Limb (tissue), 2 donors: ENCODE data around the gene RNF17.
A peak's percentile ranks its signal among the peaks of the same experiment; 100 is the strongest.
"Not testable (repeated sequence)": the region's sequence is repeated elsewhere in the genome, so short reads cannot be mapped to it uniquely, and the experiment has no call there.

ENCODE experiments used
- DNase-seq, 2 donors: peaks; one replicate each; pipeline ENCODE4 v3.0.0-alpha.2; 2016; ENCODE audit errors: extremely low spot score in 2 of 2

RNF17 gene

DNA sequence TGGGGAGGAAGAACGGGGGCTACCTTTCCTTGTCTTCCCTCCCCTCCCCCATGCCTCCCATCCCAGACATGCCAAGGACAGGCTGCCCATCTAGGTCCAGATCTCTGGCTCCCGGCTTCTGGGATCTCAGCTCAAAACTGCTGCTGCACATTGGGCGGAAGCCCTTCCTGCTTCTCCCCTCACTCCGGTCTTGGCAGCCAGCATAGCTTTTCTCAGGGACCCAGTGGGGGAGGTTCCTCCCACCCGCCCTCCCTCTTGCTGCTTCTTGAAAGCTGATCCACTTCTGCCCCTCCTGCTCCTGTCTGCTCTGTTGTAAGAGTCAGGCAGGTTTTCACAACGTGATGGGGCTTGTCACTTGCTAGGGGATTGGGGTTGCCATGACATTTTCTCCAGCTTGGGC is 21.7 kb upstream of the RNF17 start:
- DNase-seq = peak in 1 of 2 donors; percentile 62

GRCh38 chr13:24742977-24743376 is 21.0 kb upstream of the RNF17 start:
- no peak for DNase-seq

DNA sequence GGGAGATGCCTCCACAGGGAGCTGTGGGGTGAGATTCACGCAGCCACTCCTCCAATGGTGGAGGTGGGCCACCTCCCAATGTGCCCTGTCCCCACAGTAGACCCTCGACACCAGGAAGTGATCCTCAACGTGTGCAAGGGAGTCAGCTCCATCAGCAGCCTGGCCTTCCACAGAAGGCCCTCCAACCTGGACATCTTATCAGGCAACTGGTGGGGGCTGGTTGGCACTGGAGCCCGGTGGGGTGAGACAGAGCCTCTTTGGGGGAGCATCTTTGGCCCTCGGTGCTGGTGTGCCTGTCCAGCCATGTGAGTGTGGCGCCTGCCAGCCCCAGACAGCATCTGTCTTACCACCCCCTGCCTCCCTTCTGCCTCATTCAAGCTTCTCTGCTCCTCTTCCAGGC is 19.7 kb upstream of the RNF17 start:
- no peak for DNase-seq

GRCh38 chr13:24745516-24745860 is 18.5 kb upstream of the RNF17 start:
- DNase-seq = no peak

DNA sequence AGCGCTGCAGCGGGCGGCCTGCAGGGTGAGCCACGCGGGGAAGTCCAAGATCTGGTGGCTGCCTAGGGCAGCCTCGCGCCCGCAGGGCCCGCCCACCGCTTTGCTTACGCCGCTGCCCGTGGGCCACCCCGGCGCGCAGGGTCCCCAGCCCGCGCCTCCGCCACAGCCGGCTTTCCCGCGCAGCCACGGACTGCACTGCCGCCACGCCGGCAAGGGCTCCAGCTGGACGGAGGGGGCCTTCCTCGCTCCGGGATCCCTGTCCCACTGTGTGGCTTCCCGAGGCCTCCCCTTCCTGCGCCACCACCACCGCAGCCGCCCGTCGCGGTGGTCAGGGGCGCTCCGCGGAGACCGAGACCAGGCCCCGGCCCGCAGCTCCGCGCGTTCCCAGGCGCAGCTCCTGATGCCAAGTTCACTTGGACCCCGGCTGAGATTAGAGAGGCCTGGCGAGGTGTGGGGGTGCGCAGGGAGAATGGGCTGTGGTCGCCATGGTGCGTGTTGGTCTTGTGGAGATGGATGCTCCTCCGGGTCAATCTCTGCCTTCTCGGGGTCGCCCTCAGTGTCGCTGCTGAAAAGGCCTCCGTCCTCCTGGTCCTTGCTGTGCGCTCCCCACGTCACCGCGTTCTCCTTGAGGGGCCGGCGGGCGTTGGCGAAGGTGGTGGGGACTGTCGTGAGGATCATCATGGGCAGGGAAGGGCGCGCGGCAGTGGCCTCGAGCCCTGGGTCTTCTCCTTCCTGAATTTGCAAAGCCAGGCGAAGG is 17.9 kb upstream of the RNF17 start:
- peak in 1 of 2 donors; percentile 50 for DNase-seq

GRCh38 chr13:24746618-24747247 is 17.2 kb upstream of the RNF17 start:
- peak in 1 of 2 donors; percentile 57 for DNase-seq

DNA sequence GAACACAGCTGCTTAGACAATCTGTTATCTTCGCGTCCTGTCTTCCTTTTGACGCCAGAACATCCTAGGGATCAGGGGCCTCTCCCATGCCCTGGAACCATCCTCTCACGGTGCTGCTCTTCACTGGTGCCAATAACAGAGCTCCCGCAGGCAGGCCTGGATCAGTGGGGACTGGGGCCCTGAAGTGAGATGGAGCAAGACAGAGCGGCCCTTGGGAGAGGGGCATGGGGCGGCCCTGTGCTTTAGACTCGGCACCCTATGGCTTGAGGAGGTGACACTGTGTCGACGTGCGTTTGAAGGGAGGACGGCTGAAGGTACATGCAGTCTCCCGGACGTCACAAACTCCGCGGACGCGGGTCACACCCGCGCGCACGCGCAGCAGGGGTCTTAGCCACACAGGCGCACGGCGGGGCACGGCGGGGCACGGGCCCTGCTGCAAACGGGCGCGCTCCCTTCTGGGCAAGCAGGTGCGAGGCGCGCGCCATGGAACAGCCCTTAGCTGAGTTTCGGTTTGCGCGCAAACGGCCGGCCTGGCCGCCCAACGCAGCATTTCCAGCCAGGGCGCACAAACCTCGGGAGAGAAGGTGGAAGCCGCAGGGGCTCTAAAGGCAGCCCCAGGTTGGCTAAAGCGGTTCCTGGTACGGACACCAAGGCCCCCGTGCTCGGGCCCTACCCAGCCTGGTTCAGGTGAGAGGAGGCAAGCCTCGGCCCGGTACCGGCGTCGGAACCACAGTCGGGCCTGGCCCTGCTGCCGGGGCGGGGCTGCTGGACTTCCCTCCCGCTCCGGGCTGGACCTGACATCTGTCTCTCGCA is 16.5 kb upstream of the RNF17 start:
- peak in 1 of 2 donors; percentile 61 for DNase-seq

DNA sequence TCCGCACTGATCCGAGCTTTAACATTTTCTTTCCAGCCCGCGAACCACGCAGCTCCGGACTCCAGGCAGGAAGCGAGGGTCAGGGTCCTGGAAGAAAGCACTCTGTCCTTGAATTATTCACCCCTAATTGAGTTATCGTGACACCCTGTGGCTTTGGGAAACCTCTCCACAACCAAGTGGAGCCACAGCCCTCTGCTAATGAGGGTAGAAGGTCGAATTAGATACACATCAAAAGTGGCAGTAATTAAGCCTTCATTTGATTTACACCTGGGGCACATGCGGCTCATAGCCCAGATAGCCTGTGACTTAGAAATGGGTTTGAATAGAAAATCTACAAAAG is 15.9 kb upstream of the RNF17 start:
- no peak for DNase-seq

DNA sequence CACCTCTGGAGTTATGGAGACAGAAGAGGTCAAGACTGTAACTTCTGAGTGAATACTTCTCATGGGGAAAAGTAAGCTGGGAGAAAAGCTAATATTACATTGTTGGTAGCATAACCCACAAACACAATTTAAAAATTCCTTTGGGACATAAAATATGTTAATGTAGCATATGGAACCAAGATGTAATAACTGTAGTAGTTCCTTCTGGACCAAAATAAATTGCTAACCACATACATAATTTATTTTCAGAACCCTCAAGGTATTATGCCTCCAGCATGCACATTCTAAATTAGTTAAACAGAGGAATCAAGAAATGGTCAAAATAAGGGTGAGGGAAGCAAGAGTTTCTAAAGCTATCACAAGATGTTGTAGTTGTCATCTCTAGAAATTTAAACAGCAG is 4.8 kb upstream of the RNF17 start:
- DNase-seq = no peak

GRCh38 chr13:24764276-24764630 is 284 bp downstream of the RNF17 start:
- DNase-seq = no peak

DNA sequence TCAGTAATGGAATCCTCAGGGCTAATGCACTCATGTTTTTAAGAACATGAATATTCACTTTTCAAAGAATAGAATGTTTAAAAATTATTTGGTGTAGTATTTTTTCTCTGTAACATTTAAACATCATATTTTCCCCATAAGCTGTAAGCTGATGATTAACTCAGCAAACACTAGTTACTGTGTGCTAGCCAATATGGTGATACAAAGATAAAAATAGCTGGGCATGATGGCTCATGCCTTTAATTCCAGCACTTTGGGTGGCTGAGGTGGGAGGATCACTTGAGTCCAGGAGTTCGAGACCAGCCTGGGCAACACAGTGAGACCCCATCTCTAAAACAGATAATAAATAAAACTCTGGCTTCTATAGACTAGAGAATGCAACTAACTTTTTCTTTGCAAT is 13.2 kb downstream of the RNF17 start:
- no peak for DNase-seq

DNA sequence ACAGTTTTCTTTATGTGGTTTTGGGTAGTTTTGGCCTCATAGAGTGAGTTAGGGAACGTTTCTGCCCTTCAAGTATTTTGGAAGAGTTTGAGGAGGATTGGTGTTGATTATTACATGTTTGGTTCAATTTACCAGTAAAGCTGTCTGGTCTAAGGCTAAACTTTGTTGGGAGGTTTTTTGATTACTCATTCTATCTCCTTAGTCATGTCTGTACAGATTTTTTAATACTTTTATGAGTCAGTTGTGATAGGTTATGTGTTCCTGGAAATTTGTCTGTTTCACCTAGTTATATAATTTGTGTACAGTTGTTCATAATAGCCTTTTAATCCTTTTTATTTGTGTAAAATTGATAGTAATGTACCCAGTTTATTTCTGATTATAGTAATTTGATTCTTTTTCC is 20.4 kb downstream of the RNF17 start:
- no peak for DNase-seq

DNA sequence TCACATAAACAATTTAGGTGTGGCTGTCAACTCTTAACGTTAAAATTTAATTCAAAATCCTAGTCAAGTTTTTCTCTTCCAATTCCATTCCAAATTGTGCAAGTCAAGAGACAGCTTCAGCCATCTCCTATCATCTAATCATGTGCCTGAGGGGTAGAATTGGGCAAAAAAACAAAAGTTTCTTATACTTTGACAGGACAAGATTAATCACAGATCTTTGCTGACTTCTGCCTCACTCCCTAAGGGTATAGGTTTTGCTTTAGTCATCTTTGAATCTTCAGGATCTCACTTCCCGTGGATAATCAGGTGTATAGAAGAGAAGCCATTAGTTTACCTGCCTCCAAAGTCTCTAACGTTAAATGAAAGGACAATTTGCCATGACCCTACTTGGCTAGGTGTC is 24.6 kb downstream of the RNF17 start:
- no peak for DNase-seq

- DNase-seq = no peak
These were observed 38.1 kb downstream of the RNF17 start for GRCh38 chr13:24802074-24802473.

DNA sequence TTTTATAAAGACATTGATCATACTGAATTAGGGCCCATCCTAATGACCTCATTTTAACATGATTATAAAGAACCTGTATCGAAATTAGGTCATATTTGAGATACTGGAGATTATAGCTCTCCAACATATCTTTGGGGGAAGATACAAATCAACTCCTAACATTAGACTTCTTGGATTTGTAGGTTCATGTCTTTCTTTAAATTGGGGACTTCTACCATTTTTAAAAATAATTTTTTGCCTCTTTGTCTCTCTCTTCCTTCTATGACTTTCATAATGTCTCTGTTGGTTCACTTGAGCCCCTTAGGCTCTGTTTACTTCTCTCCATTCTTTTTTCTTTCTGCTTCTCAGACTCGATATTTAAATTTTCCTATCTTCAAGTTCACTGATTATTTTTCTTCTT is 57.2 kb downstream of the RNF17 start:
- DNase-seq = no peak

DNA sequence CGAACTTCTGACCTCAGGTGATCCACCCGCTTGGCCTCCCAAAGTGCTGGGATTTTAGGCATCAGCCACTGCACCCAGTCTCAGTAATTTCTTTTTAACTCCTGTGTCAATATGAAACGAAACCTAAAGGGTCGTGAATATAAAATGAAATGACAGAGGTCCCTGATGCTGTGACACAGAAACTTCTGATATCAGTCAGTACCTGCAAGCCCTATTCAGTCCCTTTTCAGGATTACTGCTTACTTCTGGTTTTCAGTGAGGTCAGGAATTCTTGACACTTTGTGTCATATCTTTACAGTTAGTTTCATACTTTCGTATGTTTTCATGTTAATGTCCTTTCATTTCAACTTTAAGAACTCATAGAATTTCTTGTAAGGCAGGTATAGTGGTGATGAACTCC is 58.7 kb downstream of the RNF17 start:
- DNase-seq = no peak

- not testable (repeated sequence) for DNase-seq
These were observed 59.2 kb downstream of the RNF17 start for GRCh38 chr13:24823122-24823710.

- DNase-seq = no peak
These were observed 63.8 kb downstream of the RNF17 start for GRCh38 chr13:24827799-24828198.

DNA sequence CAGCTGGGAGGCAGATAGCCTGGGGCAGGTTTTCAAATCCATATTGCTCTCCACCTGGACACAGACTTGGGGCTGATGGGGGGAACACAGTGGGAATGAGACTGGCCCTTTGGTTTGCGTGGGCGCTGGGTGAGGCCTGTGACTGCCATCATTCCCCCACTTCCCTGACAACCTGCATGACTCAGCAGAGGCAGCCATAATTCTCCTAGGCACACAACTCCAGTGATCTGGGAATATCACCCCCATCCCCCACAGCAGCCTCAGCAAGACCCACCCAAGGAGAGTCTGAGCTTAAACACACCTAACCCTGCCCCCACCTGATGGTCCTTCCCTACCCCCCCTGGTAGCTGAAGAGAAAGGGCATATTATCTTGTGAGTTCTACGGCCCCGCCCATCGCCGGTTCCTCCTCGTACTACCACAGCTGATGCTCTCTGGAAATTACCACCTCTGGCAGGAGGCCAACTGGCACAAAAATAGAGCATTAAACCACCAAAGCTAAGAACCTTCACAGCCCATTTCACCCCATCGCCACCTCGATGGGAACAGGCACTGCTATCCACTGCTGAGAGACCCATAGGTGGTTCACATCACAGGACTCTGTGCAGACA is 71.0 kb downstream of the RNF17 start:
- DNase-seq = no peak

DNA sequence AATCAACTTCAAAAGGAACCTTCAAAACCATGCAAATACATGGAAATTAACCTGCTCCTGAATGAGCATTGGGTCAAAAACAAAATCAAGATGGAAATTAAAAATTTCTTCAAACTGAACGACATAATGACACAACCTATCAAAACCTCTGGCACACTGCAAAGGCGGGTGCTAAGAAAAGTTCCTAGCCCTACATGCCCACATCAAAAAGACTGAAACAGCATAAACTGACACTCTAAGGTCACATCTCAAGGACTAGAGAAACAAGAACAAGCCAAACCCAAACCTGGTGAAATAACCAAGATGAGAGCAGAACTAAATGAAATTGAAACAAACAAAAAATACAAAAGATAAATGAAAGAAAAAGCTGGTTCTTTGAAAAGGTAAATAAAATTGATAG is 73.6 kb downstream of the RNF17 start:
- not testable (repeated sequence) for DNase-seq

DNA sequence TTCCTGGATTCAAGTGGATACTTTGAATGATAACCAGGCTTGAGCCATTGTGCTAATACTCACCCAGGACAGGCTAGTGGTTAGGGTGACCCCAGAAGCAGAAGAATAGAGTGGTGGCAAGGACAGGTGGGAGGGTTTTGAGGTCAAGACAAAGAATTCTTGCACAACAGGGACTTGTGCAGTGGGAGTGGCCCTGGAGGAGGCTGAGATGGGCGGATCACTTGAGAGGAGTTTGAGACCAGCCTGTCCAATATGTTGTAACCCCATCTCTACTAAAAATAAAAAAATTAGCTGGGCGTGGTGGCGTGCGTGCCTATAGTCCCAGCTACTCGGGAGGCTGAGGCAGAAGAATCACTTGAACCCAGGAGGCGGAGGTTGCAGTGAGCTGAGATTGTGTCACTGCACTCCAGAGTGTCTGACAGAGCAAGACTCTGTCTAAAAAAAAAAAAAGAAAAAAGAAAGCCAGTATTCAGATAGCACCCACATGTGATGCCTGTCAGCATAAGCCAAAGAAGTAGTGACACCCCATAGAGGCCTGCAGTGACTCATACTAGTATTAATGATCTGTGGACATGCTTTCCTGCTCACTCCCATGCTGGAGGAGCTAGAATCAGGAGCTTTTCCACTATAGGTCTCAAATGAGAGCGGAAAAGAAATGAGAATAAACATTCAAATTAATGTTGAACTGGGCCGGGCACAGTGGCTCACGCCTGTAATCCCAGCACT is 78.7 kb downstream of the RNF17 start:
- no peak for DNase-seq
